Calu3 (cell line): ENCODE results near the gene VPS54. TPM values are rescaled to one million over a fixed set of nuclear protein-coding genes. Genes with fewer than 3 reads are reported as not detected.

ENCODE experiments used
- Bru-seq: library from RNA; stranded (reverse); fragments of 400-500 nt; gene quantifications from one replicate; lab custom pipeline; 2021; lab: Mats Ljungman, UMichigan
- BruChase-seq, 2 experiments: library from RNA; stranded (reverse); fragments of 400-500 nt; gene quantifications; one replicate each; lab custom pipeline; 2021; lab: Mats Ljungman, UMichigan
- BruUV-seq: library from RNA; stranded (reverse); fragments of 400-500 nt; replicated peaks from 2 replicates; lab custom pipeline; 2021; lab: Mats Ljungman, UMichigan
- CTCF ChIA-PET: fragments of 300-600 bp; sonication (Branson Sonifier 250); formaldehyde crosslinking; loops from one replicate; lab custom pipeline; 2022; ENCODE audit warnings: antibody characterized with exemption; lab: Charles Lee
- DNase-seq: peaks from one replicate; pipeline ENCODE4 v3.0.0; 2022
- H3K27ac Mint-ChIP-seq: one replicate; pipeline ENCODE4 v1.8.0; 2022; ENCODE audit warnings: mixed read lengths; ENCODE audit not compliant: unreplicated experiment
- H3K27me3 Mint-ChIP-seq: one replicate; pipeline ENCODE4 v1.8.0; 2022; ENCODE audit warnings: mixed read lengths; ENCODE audit not compliant: unreplicated experiment
- H3K36me3 Mint-ChIP-seq: one replicate; pipeline ENCODE4 v1.8.0; 2022; ENCODE audit warnings: mild to moderate bottlenecking, moderate library complexity, mixed read lengths; ENCODE audit not compliant: insufficient read depth, unreplicated experiment
- H3K4me1 Mint-ChIP-seq: one replicate; pipeline ENCODE4 v1.8.0; 2022; ENCODE audit warnings: mild to moderate bottlenecking, low read depth, mixed read lengths; ENCODE audit not compliant: unreplicated experiment
- H3K4me3 Mint-ChIP-seq: one replicate; pipeline ENCODE4 v1.8.0; 2022; ENCODE audit warnings: mild to moderate bottlenecking, low read depth, moderate library complexity, mixed read lengths; ENCODE audit not compliant: unreplicated experiment
- H3K9me3 Mint-ChIP-seq: one replicate; pipeline ENCODE4 v1.8.0; 2022; ENCODE audit warnings: low read depth, mixed read lengths; ENCODE audit not compliant: unreplicated experiment
- intact Hi-C: fragments of 100-400 bp; cut with micrococcal nuclease; formaldehyde crosslinking; loops from one replicate; pipeline ENCODE4 v1.10.0; 2022; ENCODE audit not compliant: unreplicated experiment
- long read RNA-seq: library from polyadenylated mRNA; stranded (forward); transcript quantifications from one replicate; pipeline ENCODE4 v2.0.0, GENCODE V29; 2022
- total RNA-seq: library from RNA; stranded (reverse); gene quantifications from 2 replicates; pipeline ENCODE4 v1.2.3, GENCODE V29; 2022
- TF ChIP-seq, protein P1 (sequence below): fragments of 200-600 bp; IDR thresholded peaks from one replicate; pipeline ENCODE4 v1.8.0; 2022; ENCODE audit warnings: antibody characterized with exemption; ENCODE audit not compliant: unreplicated experiment

Gene VPS54, protein sequence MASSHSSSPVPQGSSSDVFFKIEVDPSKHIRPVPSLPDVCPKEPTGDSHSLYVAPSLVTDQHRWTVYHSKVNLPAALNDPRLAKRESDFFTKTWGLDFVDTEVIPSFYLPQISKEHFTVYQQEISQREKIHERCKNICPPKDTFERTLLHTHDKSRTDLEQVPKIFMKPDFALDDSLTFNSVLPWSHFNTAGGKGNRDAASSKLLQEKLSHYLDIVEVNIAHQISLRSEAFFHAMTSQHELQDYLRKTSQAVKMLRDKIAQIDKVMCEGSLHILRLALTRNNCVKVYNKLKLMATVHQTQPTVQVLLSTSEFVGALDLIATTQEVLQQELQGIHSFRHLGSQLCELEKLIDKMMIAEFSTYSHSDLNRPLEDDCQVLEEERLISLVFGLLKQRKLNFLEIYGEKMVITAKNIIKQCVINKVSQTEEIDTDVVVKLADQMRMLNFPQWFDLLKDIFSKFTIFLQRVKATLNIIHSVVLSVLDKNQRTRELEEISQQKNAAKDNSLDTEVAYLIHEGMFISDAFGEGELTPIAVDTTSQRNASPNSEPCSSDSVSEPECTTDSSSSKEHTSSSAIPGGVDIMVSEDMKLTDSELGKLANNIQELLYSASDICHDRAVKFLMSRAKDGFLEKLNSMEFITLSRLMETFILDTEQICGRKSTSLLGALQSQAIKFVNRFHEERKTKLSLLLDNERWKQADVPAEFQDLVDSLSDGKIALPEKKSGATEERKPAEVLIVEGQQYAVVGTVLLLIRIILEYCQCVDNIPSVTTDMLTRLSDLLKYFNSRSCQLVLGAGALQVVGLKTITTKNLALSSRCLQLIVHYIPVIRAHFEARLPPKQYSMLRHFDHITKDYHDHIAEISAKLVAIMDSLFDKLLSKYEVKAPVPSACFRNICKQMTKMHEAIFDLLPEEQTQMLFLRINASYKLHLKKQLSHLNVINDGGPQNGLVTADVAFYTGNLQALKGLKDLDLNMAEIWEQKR
- total RNA-seq (10.5 and 11.7 TPM in 2 replicates), Bru-seq, nascent RNA (percentile 72 among the genes with signal in this experiment), BruChase-seq, experiment 1, labeled RNA remaining after a 6-hour chase (percentile 59 among the genes with signal in this experiment), BruChase-seq, experiment 2, labeled RNA remaining after a 2-hour chase (percentile 58 among the genes with signal in this experiment)
- long read RNA-seq, full-length matches to known transcripts, result 5 of 9 reads
- long read RNA-seq, partial matches to known transcripts, result 4 of 9 reads
- long read RNA-seq, other reads (novel, unspliced or antisense), result 0 of 9 reads

DNA sequence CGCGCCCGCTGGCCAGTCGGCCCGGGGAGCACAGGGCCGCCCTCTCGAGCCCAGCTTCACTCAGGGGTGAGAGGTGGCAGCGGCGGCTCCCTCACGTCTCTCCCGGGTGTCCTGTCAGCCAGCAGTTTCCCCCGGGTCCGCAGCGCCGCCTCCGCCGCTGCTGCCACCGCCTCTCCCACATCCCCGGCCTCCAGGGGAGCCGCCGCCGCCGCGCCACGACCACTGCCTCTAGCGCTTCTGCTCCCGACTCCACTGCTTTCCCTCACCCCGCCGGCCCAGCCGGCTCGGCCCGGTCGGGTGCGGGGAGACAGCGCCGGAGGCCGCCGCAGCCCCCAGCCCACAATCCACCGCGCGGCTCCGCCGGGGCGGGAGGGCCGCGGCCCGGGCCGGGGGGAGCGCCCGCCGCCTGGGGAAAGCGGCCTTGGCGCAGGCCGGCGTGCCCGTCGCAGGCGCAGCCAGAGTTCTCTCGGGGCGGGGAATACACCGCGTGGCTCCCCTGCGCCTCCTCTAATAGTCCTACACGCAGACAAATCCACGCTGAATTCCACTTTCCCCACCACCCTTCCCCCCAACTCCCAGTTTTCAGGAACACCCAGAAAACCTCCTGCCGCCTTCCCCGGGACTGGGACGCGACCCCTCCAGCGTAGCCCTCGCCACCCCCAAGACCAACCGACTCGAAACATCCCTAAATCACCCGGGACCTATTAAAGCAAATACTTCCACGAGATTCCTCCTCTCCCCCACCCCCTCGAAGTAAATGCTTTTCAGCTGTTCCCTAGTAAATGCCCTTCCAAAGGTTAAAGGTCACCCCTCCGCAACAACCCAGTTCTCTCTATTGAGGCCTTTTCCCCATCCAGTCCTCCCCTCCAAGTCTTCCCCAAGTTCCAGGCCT, at the start of gene VPS54:
TSS of gene VPS54 (minus strand) at position 346 of the 892 bp plus-strand sequence. CDS start 35,429 bp downstream, outside the sequence.
- peaks cover 22% of the 10 kb centered on the region for H3K4me1 Mint-ChIP-seq
- BruUV-seq, result no TSS peak
- peak within 1 kb of the TSS; percentile 98 for H3K27ac Mint-ChIP-seq
- intact Hi-C loops, result no loop called here
- TF ChIP-seq, protein P1, sequence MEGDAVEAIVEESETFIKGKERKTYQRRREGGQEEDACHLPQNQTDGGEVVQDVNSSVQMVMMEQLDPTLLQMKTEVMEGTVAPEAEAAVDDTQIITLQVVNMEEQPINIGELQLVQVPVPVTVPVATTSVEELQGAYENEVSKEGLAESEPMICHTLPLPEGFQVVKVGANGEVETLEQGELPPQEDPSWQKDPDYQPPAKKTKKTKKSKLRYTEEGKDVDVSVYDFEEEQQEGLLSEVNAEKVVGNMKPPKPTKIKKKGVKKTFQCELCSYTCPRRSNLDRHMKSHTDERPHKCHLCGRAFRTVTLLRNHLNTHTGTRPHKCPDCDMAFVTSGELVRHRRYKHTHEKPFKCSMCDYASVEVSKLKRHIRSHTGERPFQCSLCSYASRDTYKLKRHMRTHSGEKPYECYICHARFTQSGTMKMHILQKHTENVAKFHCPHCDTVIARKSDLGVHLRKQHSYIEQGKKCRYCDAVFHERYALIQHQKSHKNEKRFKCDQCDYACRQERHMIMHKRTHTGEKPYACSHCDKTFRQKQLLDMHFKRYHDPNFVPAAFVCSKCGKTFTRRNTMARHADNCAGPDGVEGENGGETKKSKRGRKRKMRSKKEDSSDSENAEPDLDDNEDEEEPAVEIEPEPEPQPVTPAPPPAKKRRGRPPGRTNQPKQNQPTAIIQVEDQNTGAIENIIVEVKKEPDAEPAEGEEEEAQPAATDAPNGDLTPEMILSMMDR, result no peak
- no peaks in the 10 kb centered on the region for H3K9me3 Mint-ChIP-seq
- peak; percentile 66 for DNase-seq
- peaks cover 27% of the 10 kb centered on the region for H3K36me3 Mint-ChIP-seq
- CTCF ChIA-PET, result interaction anchor here (0.7 kb wide), 1 partner anchor 185 kb away, joined by 4 read pairs; no protein-coding TSS in a partner anchor
- H3K27me3 Mint-ChIP-seq, result no peaks in the 10 kb centered on the region
- H3K4me3 Mint-ChIP-seq, result peak within 1 kb of the TSS; percentile 91

DNA sequence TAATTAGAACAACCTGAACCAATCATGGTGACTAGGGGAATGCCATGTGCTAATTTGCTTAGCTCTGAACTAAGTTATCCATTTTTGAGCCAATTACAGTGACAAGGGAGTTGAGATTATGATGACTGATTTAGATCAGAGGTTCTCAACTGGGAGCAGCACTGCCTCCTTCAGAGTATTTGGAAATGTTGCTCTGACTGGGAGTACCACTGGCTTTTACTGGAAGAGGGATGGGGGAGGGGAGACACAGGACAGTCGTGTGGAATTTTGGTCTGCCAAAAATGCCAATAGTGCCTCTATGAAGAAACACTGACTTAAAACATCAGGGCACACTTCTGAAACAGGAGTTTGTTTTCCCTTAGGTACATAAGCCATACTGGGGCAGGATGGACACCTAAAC, 48.1 kb upstream of the VPS54 start:
- no TSS peak for BruUV-seq
- no peak for DNase-seq
- H3K9me3 Mint-ChIP-seq, result no peaks in the 10 kb centered on the region

DNA sequence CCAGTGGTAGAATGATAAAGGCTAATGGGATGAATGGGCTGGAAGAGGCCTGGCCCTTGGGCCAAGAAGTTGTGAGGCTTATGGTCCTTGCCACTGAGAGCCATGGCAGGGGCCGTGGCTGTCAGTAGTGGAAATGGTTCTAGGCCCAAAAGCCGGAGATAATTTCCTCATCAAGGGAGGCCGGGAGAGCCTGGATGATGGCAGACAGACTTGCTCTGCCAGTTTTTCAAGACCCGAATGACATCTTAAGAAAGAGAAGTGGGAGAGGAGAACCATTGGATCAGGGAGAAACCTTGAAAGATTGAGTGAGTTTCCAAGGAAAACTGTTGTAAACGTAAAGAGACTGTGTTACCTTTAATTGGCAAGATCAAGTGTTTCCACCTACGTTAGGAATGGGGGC, 46.3 kb upstream of the VPS54 start:
- TF ChIP-seq, protein P1, result no peak
- Mint-ChIP-seq H3K4me1 (peaks cover 18% of the 10 kb centered on the region), H3K27ac (no peak overlapping the region), H3K4me3 (no peak overlapping the region), H3K27me3 (no peaks in the 10 kb centered on the region), H3K9me3 (no peaks in the 10 kb centered on the region), H3K36me3 (no peaks in the 10 kb centered on the region)
- DNase-seq, result no peak
- intact Hi-C loops, result no loop called here
- BruUV-seq, result no TSS peak
- CTCF ChIA-PET, result interaction anchor here (0.6 kb wide), 1 partner anchor 1094 kb away, joined by 3 read pairs; no protein-coding TSS in a partner anchor

More for the DNA sequence above, 48.1 kb upstream of the VPS54 start:
- intact Hi-C loops, result no loop called here
- Mint-ChIP-seq H3K36me3 (no peaks in the 10 kb centered on the region), H3K4me1 (peaks cover 18% of the 10 kb centered on the region), H3K27ac (no peak overlapping the region), H3K27me3 (no peaks in the 10 kb centered on the region), H3K4me3 (no peak overlapping the region)
- TF ChIP-seq, protein P1, result no peak
- CTCF ChIA-PET, result no interaction called here
